Midbrain (tissue), 1 donor: ENCODE data around the gene PCSK2.
"Not testable (repeated sequence)": the region's sequence is repeated elsewhere in the genome, so short reads cannot be mapped to it uniquely, and the experiment has no call there.

Experiments used
- DNase-seq: peaks from one replicate; lab custom pipeline; 2025; lab: John Stamatoyannopoulos, UW

PCSK2 gene

DNA sequence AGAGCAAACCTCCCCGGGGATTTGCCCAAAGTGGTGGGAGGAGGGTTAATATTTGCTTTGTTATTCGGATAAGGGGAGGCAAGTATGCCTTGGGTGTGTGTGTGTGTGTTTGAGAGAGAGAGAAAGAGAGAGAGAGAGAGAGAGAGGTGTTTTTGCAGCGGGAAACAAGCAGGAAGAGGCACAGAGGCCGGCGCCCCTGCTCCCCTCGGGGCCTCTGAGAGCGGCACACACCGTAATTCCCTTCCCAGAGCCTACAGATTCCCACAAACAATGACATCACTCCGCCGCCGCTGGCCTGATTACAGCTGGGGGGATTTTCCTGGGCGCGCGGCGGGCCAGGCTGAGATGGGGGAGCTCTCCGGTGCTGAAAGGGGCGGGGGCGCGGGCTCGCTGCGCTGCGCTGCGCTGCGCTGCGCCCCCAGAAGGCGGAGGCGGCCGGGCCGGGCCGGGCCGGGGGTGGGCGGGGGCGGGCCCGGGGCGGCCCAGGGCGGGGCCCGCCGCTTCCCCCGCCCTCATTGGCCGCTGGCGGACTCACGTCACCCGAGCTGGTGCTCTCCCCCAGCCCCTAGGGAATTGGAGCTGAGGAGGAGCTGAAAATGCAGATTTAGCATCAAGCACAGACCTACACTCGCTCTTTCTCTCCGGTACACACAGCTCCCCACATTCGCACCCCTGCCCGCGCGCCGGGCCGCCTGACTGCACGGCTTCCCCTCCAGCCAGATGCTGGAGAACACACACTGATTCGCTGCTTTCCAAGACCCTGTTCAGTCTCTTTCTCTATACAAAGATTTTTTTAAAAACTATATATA is at the start of gene PCSK2:
PCSK2 (plus strand) TSS at position 631 of the 809 bp plus-strand sequence. CDS start 266 bp downstream, outside the sequence.
- peak; percentile 28 for DNase-seq

DNA sequence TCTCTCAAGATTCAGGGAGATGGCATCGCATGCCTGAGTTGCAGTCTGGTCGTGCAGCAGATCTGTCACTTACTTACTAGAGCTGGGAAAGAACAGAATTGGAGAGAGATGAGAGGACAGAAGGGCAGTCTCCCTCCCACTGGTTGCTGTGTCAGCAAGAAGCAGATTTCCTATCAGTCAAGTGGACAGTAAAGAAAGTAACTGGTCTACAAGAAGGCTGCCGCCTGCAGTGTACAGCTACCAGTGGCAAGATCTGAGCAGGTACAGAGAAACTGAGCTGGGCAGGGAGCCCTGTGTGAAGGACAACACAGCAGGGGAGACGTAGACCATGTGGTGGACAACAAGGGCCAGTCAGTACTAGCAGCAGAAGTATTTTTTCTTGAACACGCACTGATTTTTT is 49.5 kb upstream of the PCSK2 start:
- DNase-seq: no peak

- DNase-seq: no peak
Measured at GRCh38 chr20:17179840-17180239, 47.0 kb upstream of the PCSK2 start.

- no peak for DNase-seq
Measured at GRCh38 chr20:17189976-17190695, 36.7 kb upstream of the PCSK2 start.

DNA sequence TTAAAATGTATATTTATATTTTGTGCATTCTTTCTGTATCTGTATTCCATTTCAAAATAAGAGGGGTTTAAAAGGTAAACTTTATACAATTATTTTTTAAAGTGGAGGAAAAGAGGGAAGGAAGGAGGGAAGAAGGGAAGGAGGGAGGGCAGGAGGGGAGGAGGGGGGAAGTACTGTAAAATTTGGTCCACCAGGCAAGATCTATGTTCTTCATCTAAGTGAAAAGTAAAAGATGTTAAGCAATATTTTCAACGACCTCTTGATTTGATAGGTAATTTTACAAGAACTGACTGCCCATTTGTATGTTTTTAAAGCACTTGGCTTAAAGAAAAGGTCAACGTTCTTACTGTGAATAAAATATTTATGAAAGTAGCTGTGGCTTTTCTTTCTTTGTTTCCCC is 29.8 kb upstream of the PCSK2 start:
- DNase-seq: no peak

- DNase-seq: no peak
Measured at GRCh38 chr20:17202030-17202429, 24.8 kb upstream of the PCSK2 start.

DNA sequence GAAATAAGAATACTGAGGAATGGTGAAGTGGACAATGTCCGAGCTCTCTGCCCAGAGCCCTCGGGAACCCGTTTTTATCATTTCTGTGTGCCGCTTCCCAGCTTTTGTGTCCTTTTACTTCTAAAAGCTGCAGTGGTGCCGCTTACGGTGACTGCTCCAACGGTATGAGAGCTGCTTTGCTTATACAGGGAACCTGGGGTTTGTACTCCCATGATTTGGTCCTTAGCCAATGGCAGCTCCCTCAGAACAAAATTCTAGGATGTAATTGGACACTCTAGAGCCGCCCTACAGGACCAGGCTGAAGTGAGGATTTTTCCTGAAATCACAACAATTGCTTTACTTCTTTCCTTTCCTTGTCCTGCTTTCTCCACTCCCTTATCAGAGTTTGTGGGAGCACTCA is 24.2 kb upstream of the PCSK2 start:
- peak; percentile 10 for DNase-seq

DNA sequence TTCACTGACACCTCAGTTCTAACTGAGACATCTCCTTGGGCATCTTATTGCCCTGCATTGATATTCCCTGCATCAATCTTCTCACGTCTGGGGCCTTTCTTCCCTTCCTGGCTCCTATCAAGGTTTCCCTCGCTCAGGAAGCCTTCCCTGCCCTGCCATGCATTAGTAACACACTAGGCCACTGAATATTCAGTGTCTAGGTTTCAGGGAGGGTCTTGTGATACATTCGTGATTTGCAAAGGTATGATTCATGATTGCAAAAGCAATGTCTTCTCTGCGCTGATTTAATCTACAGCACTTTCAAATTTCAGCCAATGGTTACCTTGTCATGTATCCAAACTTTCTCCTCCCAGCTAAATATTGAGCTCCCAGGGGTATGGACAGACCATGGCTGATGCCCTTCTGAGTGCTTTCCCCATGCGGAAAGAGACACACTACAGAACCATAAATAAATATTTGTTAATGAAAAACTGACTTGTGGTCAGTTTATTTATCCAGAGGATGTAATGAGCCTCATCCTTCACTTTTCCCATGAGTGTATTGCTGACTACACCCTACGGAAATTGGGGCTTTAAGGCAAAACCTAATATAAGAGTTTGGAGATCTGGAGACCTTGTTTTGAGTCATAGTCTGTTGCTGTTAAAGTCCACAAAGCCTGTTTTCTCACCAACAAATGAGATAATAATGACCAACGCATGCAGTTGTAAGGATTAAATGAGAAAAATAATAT is 21.6 kb upstream of the PCSK2 start:
- no peak for DNase-seq

GRCh38 chr20:17210387-17210786 is 16.5 kb upstream of the PCSK2 start:
- no peak for DNase-seq

DNA sequence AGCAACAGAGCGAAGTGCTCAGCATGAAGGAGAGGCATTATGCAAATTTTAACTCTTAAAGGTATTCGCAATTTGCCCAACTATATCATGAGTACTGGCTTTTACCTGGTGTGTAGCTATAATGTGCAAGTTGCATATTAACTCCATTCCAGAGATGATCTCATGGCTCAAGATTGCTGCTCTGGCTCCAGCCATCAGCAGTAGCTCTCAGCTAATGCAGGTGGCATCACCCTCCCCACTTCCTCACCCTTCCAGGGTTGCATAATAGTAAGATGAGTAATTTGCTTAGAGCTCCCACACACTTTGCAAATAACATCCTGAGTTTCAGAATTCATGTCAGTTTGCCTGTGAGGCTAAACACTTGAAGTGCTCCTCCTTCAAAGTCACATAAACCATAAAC is 15.9 kb upstream of the PCSK2 start:
- no peak for DNase-seq

GRCh38 chr20:17215167-17215566 is 11.7 kb upstream of the PCSK2 start:
- no peak for DNase-seq

DNA sequence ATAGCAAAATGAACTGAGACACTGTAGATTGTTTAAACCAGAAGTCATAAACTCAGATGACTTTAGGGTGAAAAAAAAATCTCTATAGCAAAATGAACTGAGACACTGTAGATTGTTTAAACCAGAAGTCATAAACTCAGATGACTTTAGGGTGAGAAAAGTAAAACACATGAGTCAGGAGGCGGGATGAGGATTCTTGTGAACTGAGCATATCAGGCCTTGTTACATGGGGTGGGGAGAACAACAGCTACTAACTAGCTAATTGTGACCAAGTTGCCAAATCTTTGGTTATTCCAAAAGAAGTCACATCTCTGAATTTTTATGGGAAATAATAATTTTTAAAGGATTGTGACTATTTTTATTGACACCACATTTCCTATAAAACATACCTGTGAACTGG is 7.0 kb upstream of the PCSK2 start:
- DNase-seq: not testable (repeated sequence)

DNA sequence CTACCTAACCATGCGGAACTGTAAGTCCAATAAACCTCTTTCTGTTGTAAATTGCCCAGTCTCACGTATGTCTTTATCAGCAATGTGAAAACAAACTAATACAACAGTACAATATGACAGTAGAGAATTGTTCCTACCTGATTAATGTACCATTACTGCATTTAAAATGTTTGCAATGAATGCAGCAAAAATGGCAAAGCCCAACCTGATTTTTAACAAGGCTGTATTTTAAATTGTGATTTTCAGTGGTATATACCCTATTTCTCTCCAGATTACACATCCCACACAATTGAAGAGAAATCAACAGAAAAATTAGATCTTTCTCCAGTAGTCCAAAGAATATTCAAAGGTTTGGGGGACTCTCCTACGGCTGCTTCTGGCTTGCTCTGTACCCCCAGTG is 3.3 kb upstream of the PCSK2 start:
- DNase-seq: no peak

DNA sequence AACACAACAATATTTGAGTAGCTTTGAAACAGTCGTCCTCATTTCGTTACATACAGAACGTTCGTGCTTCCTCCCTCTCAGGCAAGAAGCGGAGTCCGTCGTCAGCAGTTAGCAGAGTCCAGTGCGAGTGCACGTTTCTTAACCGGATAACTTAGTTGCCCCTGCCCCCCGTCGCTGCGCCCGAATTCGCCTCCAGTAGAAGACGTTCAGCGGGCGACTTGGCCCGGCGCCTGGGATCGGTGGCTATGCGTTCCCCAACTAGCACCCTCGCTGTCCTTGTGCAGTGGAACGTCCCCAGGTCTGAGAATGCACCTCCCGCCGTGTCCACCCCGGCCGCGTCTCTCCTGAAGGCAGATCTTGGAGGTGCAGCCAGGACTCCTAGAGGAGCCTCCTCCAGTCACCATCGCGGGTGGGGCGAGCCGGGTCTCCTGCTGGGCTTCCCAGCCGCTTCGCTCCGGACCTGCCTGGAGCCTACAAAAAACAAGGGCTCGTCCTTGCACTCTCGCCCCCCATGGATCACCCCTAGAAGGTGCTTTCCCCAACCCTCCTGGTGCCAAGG is 910 bp upstream of the PCSK2 start:
- peak; percentile 4 for DNase-seq

DNA sequence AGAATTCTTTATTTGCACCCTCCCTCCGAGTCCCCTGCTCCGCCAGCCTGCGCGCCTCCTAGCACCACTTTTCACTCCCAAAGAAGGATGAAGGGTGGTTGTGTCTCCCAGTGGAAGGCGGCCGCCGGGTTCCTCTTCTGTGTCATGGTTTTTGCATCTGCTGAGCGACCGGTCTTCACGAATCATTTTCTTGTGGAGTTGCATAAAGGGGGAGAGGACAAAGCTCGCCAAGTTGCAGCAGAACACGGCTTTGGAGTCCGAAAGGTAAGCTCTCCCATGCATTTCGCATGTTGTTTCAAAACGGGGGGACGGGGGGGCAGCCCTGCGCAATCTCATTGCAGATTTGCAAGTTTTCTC is 357 bp downstream of the PCSK2 start:
- no peak for DNase-seq

DNA sequence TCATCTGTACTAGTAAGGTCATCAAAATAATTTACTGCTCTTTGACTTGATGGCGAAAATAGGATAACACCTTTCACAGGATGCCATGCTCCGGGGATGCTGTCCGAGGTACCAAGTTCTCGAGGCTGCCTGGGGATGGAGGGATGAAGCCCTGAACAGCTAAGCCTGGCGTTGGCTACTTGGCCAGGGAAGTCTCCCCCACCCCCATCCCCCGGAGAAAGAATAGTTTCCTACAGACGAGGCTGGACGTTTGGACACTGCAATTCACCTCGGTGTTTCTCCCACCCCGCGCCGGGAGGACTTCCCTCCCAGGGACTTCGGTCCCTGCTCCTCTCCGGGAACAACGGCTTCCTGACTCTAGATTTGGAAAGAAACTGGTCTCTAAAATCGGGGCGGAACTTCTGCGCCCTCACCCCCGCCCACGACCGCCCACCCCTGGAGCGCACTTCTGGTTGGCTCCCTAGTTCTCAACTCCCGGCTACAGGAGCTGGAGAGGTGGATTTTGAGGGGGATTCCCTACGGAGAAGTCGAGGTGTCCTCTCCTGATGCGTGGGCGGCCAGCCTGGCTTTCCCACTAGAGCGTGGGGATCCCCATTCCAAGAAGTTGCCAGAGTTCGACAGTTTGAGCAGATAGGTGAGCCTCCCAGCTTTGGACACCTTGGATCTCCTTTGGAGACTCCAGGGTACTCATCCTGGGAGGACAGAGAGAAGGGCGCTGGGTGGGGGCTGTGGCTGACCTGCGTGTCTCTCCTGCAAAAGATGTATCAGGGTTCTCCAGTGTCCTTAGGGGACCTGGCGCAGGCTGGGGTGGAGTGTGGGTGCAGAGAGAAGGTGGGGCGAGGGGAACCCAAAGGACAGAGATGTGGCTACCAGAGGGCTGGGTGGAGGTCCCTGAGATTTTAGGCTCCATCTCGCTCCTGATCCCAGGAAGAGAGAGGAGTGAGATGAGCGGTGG is 1.1 kb downstream of the PCSK2 start:
- no peak for DNase-seq

DNA sequence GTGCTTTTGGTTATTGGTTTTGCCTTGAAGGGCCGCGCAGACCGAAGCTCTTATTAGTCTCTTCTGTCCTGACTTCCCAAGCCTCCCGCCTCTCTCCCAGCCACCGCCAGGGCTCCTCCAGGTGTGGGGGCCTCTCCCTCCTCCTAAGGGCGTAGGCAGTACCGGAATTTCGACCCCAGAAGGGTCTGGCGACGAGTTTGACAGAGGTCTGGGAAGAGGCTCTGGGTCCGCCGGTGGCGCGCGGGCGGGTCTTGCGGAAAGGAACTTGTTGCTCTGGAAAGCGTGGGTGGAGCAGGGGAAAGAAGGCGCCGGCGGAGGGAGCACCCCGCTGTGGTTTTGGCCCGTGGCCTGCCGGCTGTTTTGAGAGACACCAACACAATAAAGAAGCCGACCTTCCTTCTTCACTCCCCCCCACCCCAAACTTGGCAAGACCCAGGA is 1.8 kb downstream of the PCSK2 start:
- no peak for DNase-seq

DNA sequence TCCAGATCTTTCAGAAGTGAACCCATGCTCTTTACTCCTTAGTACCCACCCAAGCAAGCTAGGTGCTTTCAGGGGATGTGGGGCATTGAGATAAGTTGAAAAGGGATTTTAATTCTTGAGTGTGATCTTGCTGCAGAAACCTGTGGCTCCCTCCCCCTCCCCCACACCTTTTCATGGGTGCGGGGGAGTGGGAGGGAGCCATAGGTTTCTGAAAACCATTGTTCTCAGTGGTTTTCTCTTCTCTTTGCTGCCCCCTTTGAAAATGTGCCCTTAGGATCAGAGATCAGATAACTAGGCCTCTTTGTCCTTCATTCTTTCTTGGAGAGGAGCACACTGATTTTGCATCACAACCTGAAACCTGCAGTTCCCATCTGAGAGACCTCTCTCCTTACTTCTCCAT is 2.4 kb downstream of the PCSK2 start:
- DNase-seq: no peak

DNA sequence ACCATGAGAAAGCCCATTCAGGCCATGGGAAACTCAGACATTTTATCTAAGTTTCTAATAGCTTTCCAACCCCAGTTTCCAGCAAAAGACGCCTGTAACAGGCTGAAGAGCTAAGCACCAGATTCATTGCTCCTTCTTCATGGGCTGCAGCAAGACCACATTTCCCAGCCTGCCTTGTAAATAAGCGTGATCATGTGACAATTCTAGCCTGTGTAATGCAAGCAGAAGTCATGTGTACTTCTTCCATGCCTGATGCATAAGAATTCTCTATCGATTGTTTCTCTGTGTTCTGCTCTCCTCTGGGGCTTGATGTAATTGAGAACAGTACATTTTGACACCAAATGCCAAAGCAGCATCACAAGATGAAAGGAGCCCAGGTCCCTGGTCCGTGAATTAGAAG is 6.8 kb downstream of the PCSK2 start:
- DNase-seq: no peak

DNA sequence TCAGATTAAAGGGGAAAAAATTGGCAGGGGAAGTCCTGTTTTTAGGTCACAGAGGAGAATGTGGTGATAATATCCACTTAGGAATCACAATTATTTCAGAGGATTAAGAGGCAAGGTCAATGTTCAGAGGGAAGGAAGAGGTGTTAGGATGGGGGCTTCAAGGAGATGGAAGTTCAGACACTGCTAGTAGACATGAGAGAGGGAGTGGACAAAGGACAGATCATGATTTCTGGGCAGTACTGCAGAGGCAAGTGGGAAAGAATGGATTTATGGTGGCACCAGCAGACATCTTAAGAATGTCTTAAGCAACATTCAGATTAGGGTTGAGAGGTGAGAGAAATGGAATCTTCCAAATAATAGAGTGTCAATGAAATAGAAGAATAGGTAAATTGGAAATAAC is 9.9 kb downstream of the PCSK2 start:
- DNase-seq: no peak

DNA sequence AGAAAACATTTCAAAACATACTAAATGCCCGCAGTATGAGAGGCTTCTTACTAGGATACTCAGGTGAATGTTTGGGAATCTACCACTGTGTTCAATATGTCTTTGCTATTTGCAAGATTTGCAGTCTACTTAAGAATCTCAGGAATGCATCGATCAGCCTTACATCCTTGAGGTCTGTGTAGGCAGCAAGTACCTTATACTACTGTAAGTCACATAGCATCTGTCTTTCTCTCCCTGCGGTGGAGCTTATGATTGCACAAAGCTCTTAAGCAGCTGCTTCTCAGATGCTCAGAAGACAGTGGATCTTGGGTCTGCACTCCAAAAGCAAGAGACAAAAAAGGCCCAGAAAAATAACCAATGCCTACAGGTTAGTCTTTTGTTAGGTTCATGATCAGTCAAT is 21.4 kb downstream of the PCSK2 start:
- DNase-seq: no peak
